Caco-2 (cell line): Measurements from ENCODE around the gene MRGPRF. TPM values are rescaled to one million over a fixed set of nuclear protein-coding genes. Genes with fewer than 3 reads are reported as not detected.

ENCODE experiments used
- BruUV-seq: library from RNA; stranded (reverse); fragments of 400-500 nt; replicated peaks from 2 replicates; lab custom pipeline; 2021; lab: Mats Ljungman, UMichigan
- CTCF ChIA-PET: fragments of 300-600 bp; sonication (Branson Sonifier 250); formaldehyde crosslinking; loops from one replicate; lab custom pipeline; 2022; ENCODE audit warnings: antibody characterized with exemption; lab: Charles Lee
- POLR2A ChIA-PET: fragments of 300-600 bp; sonication (Branson Sonifier 250); formaldehyde crosslinking; loops from one replicate; lab custom pipeline; 2022; ENCODE audit warnings: antibody characterized with exemption; lab: Charles Lee
- DNase-seq, 2 experiments: peaks; one replicate each; pipeline versions ENCODE4 v3.0.0 to v3.0.0-alpha.2; 2020 to 2022
- H3K27me3 ChIP-seq: replicated peaks from 2 replicates; pipeline ENCODE4 v1.6.0; 2011; ENCODE audit warnings: low read length; ENCODE audit not compliant: control insufficient read depth, insufficient read depth
- H3K36me3 ChIP-seq: 2 replicates; pipeline ENCODE4 v1.5.1; 2011; ENCODE audit warnings: low read length; ENCODE audit not compliant: control insufficient read depth, insufficient read depth
- H3K4me1 ChIP-seq: fragments of 250-450 bp; sonication (Bioruptor Pico); 2 replicates; pipeline ENCODE4 v1.5.1; 2020; ENCODE audit warnings: mild to moderate bottlenecking
- H3K4me3 ChIP-seq: 2 replicates; pipeline ENCODE4 v1.5.1; 2011; ENCODE audit warnings: low read depth, mild to moderate bottlenecking, control low read depth, low read length
- H3K9me3 ChIP-seq: fragments of 250-450 bp; sonication (Bioruptor Pico); 2 replicates; pipeline ENCODE4 v1.5.1; 2020; ENCODE audit warnings: mild to moderate bottlenecking, moderate library complexity
- H3K27ac Mint-ChIP-seq: one replicate; pipeline ENCODE4 v1.8.0; 2022; ENCODE audit warnings: mixed read lengths; ENCODE audit not compliant: unreplicated experiment
- H3K27me3 Mint-ChIP-seq: one replicate; pipeline ENCODE4 v1.8.0; 2022; ENCODE audit warnings: mixed read lengths; ENCODE audit not compliant: insufficient read depth, unreplicated experiment
- H3K36me3 Mint-ChIP-seq: one replicate; pipeline ENCODE4 v1.8.0; 2022; ENCODE audit warnings: mild to moderate bottlenecking, mixed read lengths; ENCODE audit not compliant: insufficient read depth, unreplicated experiment
- H3K4me1 Mint-ChIP-seq: one replicate; pipeline ENCODE4 v1.8.0; 2022; ENCODE audit warnings: low read depth, mixed read lengths; ENCODE audit not compliant: unreplicated experiment
- H3K4me3 Mint-ChIP-seq: one replicate; pipeline ENCODE4 v1.8.0; 2022; ENCODE audit warnings: mild to moderate bottlenecking, moderate library complexity, mixed read lengths; ENCODE audit not compliant: unreplicated experiment
- H3K9me3 Mint-ChIP-seq: one replicate; pipeline ENCODE4 v1.8.0; 2022; ENCODE audit warnings: mixed read lengths; ENCODE audit not compliant: unreplicated experiment
- intact Hi-C: fragments of 100-400 bp; cut with micrococcal nuclease; formaldehyde crosslinking; loops from one replicate; pipeline ENCODE4 v1.10.0; 2022; ENCODE audit not compliant: unreplicated experiment
- total RNA-seq: library from RNA; stranded (reverse); gene quantifications from 2 replicates; pipeline ENCODE4 v1.2.3, GENCODE V29; 2022
- TF ChIP-seq, protein P1 (sequence below), 2 experiments: fragments of 200-600 bp in 1 of 2; IDR thresholded peaks; 1 replicate in 1 of 2; 2 replicates in 1 of 2; pipeline versions ENCODE4 v1.5.1 to v1.8.0; 2011 to 2022; ENCODE audit warnings: antibody characterized with exemption in 1 of 2, control low read depth in 1 of 2, inconsistent platforms in 1 of 2, low read depth in 1 of 2, low read length in 1 of 2, mild to moderate bottlenecking in 1 of 2, moderate library complexity in 1 of 2; ENCODE audit not compliant: insufficient read depth in 1 of 2, severe bottlenecking in 1 of 2, unreplicated experiment in 1 of 2

MRGPRF gene
- total RNA-seq, 1 experiment from 2014 or later = 0.14 TPM

DNA sequence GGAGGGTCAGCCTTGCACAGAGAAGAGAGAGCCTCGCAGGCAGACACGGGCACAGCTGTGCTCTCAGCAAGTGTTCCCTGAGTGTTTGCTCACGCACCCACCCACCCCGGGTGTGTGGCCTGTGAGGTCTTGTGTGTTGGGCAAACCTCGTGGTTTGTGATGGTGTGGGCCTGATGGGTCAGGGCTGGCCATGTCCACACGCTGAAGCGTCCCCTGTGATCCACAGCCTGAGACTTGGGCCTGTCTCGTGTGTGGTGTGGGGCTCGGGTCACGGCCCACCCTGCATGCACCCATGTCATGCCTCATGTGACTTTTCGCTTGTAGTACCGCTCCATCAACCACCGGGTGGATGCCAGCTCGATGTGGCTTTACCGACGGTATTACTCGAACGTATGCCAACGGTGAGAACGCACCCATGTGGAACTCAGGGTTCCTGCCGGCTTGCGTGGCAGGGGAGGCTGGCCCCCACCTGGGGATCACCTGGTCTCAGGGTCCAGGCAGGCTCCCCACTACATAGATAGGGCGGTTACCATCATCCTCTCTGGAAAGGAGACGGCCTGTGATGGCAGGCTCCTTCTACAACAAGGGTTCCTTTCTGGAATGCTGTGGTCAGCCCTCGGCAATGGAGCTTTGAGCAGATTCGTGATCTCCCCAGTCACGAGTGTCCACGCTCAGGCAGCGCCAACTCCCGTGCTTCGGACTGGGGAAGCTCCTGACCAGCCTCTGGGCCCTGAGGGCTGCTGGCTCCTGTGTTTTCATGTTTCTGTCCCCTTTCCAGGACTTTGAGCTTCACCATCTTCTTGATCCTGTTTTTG, 41.6 kb upstream of the MRGPRF start:
- peak overlapping the region; percentile 53 for H3K27ac Mint-ChIP-seq
- H3K4me1 Mint-ChIP-seq = peaks cover 11% of the 10 kb centered on the region
- CTCF ChIA-PET = interaction anchor here (0.7 to 1.2 kb wide), 3 partner anchors 10 to 408 kb away, joined by 3 to 7 read pairs (median 4); no protein-coding TSS in a partner anchor
- no peaks in the 10 kb centered on the region for H3K9me3 Mint-ChIP-seq
- no TSS peak for BruUV-seq
- Histone ChIP-seq H3K27me3 (no peaks in the 10 kb centered on the region), H3K4me1 (peaks cover 39% of the 10 kb centered on the region), H3K9me3 (peaks cover 4% of the 10 kb centered on the region; the same call in 1 of the 2 replicates), H3K4me3 (no peak overlapping the region), H3K36me3 (peaks cover 5% of the 10 kb centered on the region; the same call in 1 of the 2 replicates)
- peaks cover 28% of the 10 kb centered on the region for H3K36me3 Mint-ChIP-seq
- no peaks in the 10 kb centered on the region for H3K27me3 Mint-ChIP-seq
- DNase-seq = no peak
- POLR2A ChIA-PET = interaction anchor here (0.6 kb wide), 1 partner anchor 448 kb away, joined by 7 read pairs; no protein-coding TSS in a partner anchor
- TF ChIP-seq, protein P1, sequence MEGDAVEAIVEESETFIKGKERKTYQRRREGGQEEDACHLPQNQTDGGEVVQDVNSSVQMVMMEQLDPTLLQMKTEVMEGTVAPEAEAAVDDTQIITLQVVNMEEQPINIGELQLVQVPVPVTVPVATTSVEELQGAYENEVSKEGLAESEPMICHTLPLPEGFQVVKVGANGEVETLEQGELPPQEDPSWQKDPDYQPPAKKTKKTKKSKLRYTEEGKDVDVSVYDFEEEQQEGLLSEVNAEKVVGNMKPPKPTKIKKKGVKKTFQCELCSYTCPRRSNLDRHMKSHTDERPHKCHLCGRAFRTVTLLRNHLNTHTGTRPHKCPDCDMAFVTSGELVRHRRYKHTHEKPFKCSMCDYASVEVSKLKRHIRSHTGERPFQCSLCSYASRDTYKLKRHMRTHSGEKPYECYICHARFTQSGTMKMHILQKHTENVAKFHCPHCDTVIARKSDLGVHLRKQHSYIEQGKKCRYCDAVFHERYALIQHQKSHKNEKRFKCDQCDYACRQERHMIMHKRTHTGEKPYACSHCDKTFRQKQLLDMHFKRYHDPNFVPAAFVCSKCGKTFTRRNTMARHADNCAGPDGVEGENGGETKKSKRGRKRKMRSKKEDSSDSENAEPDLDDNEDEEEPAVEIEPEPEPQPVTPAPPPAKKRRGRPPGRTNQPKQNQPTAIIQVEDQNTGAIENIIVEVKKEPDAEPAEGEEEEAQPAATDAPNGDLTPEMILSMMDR (IDR thresholded peaks at IDR 0.05; ENCODE audit: insufficient read depth in 1 of 2, low read depth in 1 of 2, low read length in 1 of 2, severe bottlenecking in 1 of 2, unreplicated experiment in 1 of 2) = no peak
- intact Hi-C loops = no loop called here
- peak overlapping the region; percentile 16 for H3K4me3 Mint-ChIP-seq

DNA sequence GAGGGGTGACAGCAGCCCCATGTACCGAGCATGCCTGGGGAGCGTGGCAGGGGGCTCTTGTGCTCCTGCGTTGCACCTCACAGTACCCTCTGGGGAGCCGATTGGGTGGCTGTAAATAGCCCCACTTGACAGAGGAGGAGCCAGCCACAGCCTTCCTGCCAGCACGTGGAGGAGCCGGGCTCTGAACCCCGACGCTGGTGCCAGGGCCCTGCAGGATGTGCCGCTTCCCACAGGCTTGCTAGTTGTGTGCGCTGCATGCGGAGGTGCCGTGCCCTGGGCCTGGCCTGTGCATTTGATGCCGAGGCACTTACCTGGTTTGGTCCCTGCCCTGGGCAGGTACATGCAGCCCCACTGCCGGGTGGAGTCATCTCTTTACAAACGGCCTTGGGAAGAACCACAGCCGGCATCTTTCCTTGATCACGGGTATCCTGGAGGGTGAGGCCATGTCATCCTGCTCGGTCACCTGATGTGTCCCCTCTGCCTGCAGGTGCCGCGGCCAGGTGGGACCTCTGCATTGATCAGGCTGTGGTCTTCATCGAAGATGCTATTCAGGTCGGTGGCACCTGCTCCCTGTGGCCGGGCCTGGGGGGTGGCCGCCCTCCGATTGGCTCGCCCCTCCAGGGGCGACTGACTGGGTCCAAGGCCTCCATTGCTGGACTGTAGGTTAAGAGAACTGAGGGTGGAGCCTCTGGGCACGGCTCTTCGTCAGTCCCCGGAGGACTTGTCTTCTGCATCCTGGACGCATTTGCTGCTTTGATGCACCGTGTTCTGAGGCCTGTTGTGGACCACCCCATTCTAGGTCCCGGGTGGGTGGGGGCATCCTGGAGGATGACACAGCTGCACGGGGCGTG, 40.7 kb upstream of the MRGPRF start:
- intact Hi-C loops = no loop called here
- CTCF ChIA-PET = no interaction called here
- no peak for DNase-seq
- Mint-ChIP-seq H3K9me3 (no peaks in the 10 kb centered on the region), H3K27ac (peak overlapping the region; percentile 46), H3K4me1 (peaks cover 11% of the 10 kb centered on the region), H3K4me3 (no peak overlapping the region), H3K27me3 (no peaks in the 10 kb centered on the region), H3K36me3 (peaks cover 25% of the 10 kb centered on the region)
- POLR2A ChIA-PET = no interaction called here
- no TSS peak for BruUV-seq
- Histone ChIP-seq H3K4me1 (peaks cover 41% of the 10 kb centered on the region), H3K36me3 (peaks cover 3% of the 10 kb centered on the region; the same call in 1 of the 2 replicates), H3K27me3 (no peaks in the 10 kb centered on the region), H3K9me3 (peaks cover 4% of the 10 kb centered on the region; the same call in 1 of the 2 replicates), H3K4me3 (no peak overlapping the region)
- TF ChIP-seq, protein P1 (IDR thresholded peaks at IDR 0.05; ENCODE audit: insufficient read depth in 1 of 2, low read depth in 1 of 2, low read length in 1 of 2, severe bottlenecking in 1 of 2, unreplicated experiment in 1 of 2) = no peak

DNA sequence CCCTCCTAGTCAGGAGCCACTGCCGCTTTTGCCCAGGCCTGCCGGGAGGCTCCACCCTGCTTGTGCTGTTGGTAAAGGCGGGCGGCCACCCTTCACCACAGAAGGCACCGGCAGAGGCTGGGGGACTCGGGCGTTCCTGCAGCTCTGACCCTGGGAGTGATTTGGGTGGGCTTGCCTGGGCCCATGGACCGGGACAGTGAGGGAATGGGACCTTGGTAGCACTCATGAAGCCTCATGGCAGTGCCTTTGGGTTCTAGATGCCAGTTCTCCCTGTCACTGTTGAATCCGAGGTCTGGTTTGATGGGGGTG, 40.1 kb upstream of the MRGPRF start:
- H3K27ac Mint-ChIP-seq = no peak overlapping the region
- peaks cover 14% of the 10 kb centered on the region for H3K4me1 Mint-ChIP-seq
- ChIA-PET CTCF (interaction anchor here (0.7 kb wide), 1 partner anchor 9 kb away, joined by 4 read pairs; no protein-coding TSS in a partner anchor), POLR2A (no interaction called here)
- no peaks in the 10 kb centered on the region for H3K27me3 Mint-ChIP-seq
- Histone ChIP-seq H3K4me3 (no peak overlapping the region), H3K9me3 (peaks cover 4% of the 10 kb centered on the region; the same call in 1 of the 2 replicates), H3K27me3 (no peaks in the 10 kb centered on the region), H3K36me3 (peaks cover 3% of the 10 kb centered on the region; the same call in 1 of the 2 replicates), H3K4me1 (peaks cover 44% of the 10 kb centered on the region)
- DNase-seq = no peak
- H3K9me3 Mint-ChIP-seq = no peaks in the 10 kb centered on the region
- H3K36me3 Mint-ChIP-seq = peaks cover 22% of the 10 kb centered on the region
- TF ChIP-seq, protein P1 (IDR thresholded peaks at IDR 0.05; ENCODE audit: insufficient read depth in 1 of 2, low read depth in 1 of 2, low read length in 1 of 2, severe bottlenecking in 1 of 2, unreplicated experiment in 1 of 2) = no peak
- intact Hi-C loops = no loop called here
- H3K4me3 Mint-ChIP-seq = no peak overlapping the region
- no TSS peak for BruUV-seq
